CD4-positive, alpha-beta T cell treated with Interferon gamma for 1 hour (primary cell): ENCODE results near the gene LRG1.

ENCODE experiments used
- DNase-seq: peaks from one replicate; pipeline ENCODE4 v3.0.0-alpha.2; 2020

The LRG1 gene

GRCh38 chr19:4506449-4507149 lies 33.2 kb downstream of the LRG1 start:
- DNase-seq = no peak

DNA sequence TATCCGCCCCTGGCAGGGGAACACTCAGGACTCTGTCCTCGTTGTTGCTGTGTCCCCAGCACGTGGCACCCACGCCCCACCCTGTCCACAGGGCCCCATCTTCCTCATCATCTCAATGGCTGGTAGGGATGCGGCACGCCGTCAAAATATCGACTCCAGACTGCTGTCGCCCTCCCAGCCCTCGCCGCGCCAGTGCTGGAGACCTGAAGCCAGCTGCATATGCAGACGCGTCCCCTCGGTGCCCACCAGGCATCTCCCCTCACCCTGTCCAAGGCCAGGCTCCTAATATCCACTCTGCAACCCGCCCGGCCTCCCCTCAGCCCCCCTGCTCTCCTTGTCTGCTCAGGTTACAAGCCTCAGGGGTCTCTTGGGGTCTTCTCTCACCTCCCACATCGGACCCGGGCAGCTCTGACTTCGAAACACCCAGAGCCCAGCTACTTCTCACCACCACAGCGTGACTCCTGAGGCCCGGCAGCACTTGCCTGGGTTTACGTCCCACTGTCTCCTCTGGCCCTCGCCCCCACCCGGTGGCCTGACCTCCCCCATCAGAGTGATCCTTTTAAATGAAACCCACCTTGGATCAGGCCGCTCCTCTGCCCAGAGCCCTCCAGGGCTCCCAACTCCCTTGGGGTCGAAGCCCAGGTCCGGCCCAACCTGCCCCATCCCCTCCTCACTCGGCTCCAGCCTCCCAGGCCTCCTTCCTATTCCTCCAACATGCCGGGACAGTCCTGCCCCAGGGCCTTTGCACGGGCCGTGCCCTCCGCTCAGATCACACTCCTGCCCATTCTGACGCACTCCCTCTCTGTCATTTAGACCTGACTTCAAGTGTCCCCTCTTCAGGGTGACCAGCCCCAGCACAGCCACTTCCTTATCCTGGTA lies 34.0 kb downstream of the LRG1 start:
- no peak for DNase-seq

- no peak for DNase-seq
These were observed 34.8 kb downstream of the LRG1 start for GRCh38 chr19:4504891-4505569.

- DNase-seq = no peak
These were observed 35.5 kb downstream of the LRG1 start for GRCh38 chr19:4504297-4504701.

DNA sequence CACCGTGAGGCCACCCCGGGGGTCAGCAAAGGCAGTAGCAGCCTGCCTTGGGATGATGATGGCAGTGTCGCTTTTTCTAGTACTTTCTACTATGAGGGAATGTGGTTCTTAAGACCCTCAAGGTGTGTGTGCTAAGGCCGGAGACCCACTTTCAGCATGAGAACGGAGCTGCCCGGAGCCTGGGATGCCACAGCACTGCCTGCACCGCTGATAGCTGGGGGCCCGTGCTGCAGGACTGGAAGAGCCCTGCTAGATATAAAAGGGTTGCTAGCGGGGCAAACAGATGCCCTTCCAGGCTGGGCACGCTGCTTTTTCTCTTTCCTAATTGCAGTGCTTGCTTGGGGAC lies 36.0 kb downstream of the LRG1 start:
- DNase-seq = no peak

DNA sequence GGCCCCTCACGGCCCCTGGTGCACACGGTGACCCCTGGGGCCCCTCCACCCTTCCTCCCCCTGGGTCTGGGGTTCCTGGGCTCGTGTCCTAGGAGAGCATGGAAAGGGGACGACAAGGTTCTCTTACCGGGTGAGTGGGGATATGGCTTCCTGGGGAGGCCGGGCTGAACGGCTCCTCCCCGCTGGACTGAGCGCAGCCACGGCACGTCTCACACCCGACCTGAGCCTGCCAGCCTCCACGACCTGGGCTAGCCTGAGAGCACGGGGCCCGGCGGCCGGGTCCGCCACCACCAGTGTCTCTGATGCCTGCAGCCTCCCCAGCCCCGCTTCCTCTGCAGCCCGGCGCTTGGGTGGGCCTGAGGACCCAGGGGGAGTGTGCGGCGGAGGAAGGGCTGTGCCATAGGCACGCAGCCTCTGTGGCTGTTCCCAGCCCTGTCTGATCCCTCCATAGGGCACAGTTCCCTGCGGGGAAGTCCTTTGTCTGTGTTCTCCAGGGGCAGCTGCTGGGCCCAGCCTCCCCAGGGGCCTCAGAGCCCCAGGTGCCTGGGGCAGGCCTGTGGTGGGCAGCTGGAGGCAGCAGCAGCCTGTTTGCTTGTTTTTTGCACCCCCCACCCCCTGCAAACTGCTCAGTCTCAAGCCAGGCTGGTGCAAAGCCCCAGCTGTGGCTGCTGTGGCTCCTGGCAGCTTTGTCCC lies 36.6 kb downstream of the LRG1 start:
- DNase-seq = no peak

DNA sequence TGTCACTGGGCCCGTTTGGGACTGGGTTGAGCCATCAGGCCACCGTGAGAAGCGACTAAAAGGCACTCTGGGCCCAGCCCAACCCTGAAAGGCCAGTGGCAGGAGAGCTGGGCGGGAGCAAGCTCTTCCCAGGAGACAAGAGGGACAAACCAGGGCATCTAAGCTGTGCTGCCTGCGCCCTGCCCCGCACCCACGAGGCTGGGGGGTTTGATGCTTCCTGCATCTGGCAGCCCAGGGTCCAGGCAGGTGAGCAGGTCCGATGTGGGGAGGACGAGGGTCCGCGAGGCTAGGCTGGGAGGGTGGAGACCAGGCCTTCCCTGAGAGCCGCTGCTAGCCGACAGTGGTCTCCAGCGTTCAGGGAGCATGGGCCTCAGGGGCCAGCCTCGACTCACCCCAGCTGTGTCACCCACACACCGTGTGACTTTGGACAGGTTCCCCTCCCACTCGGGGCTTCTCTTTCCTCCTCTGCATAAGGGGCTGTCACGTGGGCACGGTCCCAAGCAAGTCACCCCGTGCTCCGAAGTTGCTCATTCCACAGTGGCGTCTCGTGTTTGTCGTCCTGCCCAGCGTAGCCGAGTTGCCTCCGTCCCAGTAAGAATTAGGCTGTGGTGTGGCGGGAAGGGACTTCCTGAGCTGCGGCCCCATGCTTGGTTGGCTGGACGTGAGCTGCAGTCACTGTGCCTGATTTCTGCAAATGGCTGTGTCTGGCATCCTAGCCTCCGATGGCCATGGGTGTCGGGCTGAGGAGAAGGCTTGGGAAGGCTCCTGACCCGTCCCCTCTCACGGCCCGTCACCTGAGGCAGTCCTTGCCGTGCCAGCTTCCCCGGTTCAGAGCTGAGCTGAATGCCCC lies 37.3 kb downstream of the LRG1 start:
- DNase-seq = no peak

DNA sequence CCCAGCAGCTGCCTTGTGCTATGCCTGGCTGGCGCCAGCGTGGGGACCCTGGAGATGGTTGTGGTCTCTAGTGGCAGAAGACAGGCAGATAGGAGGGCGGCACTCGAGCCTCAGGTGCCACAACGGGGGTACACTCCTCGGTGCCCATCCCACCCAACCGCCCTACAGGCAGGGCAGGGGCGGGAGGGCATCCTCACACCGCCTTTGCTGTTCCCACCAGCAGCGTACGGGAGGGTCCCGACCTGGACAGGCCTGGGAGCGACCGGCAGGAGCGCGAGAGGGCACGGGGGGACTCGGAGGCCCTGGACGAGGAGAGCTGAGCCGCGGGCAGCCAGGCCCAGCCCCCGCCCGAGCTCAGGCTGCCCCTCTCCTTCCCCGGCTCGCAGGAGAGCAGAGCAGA lies 38.1 kb downstream of the LRG1 start:
- DNase-seq = no peak

DNA sequence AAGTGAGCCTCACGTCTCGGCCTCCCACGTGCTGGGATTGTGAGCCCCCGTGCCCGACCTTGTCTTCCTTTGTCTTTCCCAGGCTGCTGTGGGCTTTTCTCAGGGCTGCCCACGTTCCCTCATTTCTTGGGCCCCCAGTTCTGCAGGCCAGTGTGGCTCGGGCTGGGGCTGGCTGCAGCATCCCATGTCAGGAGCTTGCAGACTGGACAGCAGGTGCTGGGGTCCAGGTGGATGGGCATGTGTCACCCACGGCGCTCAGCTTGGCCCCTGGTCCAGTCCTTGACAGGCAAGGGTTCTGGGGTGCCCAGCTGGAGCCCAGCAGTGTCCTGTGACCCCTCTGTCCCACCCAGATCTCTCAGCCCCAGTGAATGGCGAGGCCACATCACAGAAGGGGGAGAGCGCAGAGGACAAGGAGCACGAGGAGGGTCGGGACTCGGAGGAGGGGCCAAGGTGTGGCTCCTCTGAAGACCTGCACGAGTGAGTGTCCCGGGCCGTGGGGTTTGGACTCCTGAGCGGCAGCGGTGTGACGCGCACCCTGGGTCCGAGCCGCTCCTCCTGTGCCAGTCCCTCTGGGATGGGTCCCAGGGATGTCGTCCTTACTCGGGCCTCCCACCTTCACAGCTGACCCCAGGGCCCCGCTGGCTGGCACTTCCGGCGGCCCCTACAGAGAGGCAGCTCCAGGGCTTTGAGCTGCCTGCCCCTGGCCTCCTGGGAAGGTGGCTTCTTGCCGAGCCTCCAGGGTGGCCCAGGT lies 38.8 kb downstream of the LRG1 start:
- DNase-seq = no peak

- no peak for DNase-seq
These were observed 40.0 kb downstream of the LRG1 start for GRCh38 chr19:4499855-4500254.

DNA sequence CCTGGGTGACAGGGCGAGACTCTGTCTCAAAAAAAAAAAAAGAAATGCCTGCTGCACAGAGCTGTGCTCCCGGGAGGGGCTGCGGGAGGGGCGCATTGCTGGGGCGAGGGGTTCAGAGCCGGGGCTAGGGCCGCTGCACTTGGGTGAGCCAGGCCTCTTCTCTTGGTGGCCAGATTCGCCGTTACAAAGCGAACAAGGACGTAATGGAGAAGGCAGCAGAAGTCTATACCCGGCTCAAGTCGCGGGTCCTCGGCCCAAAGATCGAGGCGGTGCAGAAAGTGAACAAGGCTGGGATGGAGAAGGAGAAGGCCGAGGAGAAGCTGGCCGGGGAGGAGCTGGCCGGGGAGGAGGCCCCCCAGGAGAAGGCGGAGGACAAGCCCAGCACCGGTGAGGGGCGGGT lies 40.5 kb downstream of the LRG1 start:
- no peak for DNase-seq

GRCh38 chr19:4498694-4499093 lies 41.1 kb downstream of the LRG1 start:
- DNase-seq = no peak

GRCh38 chr19:4497770-4498389 lies 42.0 kb downstream of the LRG1 start:
- no peak for DNase-seq

DNA sequence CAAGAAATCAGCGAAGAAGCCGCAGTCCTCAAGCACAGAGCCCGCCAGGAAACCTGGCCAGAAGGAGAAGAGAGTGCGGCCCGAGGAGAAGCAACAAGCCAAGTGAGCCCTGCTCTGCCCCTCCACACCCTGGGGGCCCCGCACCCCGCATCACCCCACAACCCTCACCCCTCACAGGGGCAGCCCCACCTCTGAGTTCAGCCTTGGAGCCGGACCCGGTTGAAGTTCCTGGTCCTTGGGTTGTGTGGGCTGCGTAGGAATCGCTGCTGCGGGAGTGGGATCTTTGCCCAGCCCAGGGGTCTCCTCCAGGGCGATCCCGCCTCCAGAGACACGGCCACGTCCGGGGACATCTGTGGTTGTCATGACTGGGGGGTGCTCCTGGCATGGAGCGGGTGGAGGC lies 43.5 kb downstream of the LRG1 start:
- no peak for DNase-seq

DNA sequence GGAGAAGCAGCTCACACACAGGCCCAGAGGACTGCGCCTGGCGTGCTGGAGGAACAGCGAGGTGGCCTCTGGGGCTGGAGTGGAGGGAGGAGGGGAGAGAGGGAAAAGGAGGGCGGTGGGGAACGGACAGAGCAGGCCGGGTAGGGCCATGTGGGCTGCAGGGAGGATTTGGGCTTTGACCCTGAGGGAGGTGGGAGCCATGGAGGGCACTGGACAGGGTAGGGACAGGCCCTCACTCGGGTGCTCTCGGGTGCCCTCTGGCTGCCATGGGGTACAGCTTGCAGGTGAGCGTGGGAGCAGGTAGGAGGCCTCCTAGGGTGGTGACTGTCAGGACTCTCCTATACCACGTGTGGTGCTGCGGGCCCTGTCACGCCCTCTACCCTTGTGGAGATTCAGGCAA lies 44.4 kb downstream of the LRG1 start:
- DNase-seq = no peak

DNA sequence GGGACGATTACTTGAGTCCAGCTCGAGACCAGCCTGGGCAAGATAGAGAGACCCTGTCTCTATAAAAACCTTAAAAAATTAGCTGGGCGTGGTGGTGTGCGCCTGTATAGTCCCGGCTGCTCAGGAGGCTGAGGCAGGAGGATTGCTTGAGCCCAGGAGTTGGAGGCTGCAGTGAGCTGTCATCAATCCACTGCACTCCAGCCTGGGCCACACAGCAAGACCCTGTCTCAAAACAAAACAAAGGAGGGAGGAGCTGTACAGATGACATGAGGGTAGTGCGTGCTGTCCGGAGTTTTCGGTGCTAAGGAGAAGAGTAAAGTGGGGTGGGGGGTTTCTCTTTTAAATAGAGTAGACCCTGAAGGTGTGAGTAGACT lies 45.2 kb downstream of the LRG1 start:
- no peak for DNase-seq

- DNase-seq = no peak
These were observed 45.7 kb downstream of the LRG1 start for GRCh38 chr19:4493929-4494690.

GRCh38 chr19:4493104-4493928 lies 46.5 kb downstream of the LRG1 start:
- DNase-seq = no peak

DNA sequence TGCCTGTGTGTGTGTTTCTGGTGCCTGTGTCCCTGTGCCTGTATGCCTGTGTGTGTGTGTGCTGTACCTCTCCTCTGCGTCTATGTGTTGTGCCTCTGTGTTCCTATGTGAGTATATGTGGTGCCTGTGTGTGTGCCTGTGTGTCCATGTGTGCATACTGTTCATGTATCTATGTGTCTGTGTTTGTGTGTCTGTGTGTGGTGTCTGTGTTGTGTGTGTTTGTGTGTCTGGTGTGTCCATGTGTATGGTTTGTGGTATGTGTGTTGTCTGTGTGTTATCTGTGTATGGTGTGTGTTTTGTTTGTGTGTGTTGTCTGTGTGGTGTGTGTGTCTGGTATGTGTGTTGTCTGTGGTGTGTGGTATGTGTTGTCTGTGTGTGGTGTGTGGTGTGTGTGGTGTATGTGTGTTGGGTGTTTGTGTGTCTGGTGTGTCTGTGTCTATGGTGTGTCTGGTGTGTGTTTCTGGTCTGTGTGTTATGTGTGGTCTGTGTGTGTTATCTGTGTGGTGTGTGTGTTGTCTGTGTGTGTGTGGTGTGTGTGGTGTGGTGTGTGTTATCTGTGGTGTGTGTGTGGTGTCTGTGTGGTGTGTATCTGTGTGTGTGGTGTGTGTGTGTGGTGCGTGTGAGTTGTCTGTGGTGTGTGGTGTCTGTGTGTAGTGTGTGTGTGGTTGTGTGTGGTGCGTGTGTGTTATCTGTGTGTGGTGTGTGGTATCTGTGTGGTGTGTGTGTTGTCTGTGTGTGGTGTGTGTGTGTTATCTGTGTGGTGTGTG lies 47.3 kb downstream of the LRG1 start:
- DNase-seq = no peak
